GM21381 (cell line): Measurements from ENCODE around the gene ZNFX1.

Source experiments
- ATAC-seq: cut with Tn5 transposase; IDR thresholded peaks from one replicate; pipeline ENCODE4 v1.9.1; 2021; ENCODE audit warnings: mild to moderate bottlenecking, moderate library complexity; ENCODE audit not compliant: unreplicated experiment

ZNFX1 gene

GRCh38 chr20:49279677-49280462 is 2.0 kb upstream of the ZNFX1 start:
- ATAC-seq: no peak

GRCh38 chr20:49278818-49279676 is 1.2 kb upstream of the ZNFX1 start:
- ATAC-seq: no peak

GRCh38 chr20:49277786-49278035 is 146 bp downstream of the ZNFX1 start:
- no peak for ATAC-seq

DNA sequence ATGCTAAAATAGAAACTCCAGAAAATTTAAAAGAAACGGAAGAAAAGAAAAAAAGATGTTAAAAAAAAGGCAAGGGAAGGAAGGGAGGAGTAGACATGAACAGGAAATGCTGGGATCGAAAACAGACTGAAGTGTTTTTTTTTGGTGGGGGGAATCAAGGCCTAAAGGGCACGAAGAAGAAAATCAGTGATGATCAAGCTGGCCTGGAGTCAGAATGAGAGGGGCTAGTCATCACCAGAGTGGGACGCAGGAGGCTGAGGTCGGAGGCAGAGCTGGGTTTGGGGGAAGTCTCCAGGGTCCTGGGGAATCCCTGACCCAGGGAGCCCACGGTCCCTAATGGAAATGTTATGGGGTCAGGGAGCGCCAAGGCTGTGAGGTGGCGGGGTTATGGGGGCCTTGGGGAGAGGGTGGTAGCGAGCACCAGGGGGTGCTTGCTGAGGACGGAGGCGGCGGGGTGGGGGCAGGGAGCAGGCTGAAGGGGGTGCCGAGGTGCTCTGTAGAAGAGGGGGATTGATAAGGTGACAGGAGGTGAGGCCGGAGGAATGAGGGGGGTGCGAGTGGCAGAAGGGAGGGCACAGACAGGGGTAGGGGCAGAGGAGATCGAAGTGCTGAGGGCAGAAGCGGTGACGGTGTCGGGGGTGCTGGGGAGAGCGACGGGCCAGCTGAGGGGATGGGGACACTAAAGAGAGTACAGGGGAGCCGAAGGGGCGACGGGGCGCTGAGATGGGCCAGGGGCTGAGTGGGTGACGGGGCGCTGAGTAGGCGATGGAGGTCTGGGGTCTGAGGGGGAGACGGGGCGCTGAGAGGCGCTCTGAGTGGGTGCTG is 684 bp downstream of the ZNFX1 start:
- ATAC-seq: no peak

- no peak for ATAC-seq
These were observed 1.5 kb downstream of the ZNFX1 start for GRCh38 chr20:49276161-49276960.

GRCh38 chr20:49275636-49276035 is 2.2 kb downstream of the ZNFX1 start:
- ATAC-seq: no peak

DNA sequence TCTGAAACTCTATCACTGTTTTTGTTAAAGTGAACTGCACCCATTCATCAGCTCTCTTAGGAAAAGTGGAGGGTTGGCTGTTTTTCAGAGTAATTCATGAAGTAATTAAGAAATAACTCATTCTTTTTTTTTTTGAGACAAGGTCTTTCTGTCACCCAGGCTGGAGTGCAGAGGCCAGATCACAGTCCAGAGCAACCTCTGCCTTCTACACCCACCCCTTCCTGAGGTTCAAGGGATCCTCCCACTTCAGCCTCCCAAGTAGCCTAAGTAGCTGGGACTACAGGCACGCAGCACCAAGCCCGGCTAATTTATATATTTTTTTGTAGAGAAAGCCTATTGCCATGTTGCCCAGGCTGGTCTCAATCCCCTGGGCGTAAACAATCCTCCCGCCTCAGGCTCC is 2.6 kb downstream of the ZNFX1 start:
- ATAC-seq: no peak

DNA sequence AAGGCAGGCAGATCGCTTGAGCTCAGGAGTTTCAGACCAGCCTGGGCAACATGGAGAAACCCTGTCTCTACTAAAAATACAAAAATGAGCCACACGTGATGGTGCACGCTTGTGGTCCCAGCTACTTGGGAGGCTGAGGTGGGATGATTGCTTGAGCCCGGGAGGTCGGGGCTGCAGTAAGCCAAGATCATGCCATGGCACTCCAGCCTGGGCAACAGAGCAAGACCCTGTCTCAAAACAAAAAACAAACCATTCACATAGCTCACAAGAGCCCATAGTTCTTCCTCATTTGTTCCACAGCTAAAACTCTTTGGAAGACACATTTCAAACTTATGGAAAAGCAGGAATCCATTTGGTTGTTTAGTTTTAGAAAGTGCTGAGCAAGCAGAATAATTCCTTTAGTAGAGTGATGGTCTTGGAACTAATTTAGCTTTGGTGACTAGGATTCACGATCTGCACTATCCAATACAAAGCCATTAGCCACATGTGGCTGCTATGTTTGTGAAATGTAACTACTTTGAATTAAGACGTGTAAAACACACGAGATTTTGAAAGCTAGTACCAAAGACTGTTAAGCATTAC is 4.1 kb downstream of the ZNFX1 start:
- ATAC-seq: no peak

DNA sequence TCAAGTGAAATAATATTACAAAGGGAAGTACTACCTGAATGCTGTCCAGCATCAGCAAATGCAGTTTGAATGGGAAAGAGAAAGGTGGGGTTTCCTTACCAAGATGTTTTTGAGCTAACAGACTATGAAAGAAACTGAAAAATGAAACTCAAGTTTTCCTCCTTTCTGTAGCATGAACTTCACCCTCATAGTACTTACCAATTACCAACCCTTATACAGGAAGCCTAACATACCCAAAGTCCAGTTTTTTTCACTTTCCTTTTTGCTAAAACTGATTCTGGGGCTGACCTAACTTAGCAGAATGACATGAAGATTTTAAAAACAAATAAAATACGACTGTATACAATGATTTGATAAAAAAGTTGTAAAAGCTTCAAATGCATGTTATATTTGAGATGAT is 5.2 kb downstream of the ZNFX1 start:
- no peak for ATAC-seq

DNA sequence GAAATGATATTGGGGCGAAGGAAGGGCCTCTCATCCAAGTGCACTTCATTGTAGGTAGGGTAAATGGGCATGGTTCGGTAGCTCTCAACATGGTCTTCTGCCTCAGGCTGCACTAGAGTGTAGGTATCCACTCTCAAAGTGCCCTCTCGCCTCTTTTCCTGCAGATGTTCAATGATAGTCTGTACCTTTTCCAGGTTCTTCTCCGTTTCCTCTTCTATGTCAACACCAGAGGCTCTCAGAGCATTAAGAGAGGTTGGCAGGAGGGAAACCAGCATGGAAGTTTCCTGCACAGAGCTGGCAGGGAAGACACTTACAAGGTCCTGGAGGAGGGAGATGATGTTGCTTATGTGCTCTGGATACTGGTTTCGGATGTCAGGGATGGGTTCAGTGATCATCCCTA is 7.1 kb downstream of the ZNFX1 start:
- ATAC-seq: no peak

DNA sequence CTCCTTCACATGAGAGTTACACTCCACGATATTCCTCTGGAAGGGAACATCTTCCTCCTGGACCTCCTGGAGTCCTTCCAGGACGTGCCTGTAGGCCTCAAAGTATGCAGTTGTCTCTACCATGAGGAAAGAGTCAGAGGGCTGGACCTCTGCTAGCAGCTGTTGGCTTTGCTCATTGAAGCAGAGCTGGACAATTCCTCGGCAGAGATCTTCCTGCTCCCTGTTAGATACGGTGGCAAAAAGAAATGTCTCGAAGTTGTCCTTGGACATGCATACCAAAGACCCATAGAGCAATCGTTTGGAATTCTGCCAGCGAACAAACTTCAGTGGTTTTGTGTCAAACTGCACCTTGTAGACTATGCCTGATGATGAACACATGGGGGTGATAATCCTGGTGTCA is 7.7 kb downstream of the ZNFX1 start:
- ATAC-seq: no peak

- ATAC-seq: no peak
These were observed 9.1 kb downstream of the ZNFX1 start for GRCh38 chr20:49268600-49269365.

- ATAC-seq: no peak
These were observed 10.5 kb downstream of the ZNFX1 start for GRCh38 chr20:49267327-49267726.

- no peak for ATAC-seq
These were observed 15.4 kb downstream of the ZNFX1 start for GRCh38 chr20:49262444-49262843.

- ATAC-seq: no peak
These were observed 16.7 kb downstream of the ZNFX1 start for GRCh38 chr20:49261173-49261572.

- no peak for ATAC-seq
These were observed 17.6 kb downstream of the ZNFX1 start for GRCh38 chr20:49260218-49260617.

DNA sequence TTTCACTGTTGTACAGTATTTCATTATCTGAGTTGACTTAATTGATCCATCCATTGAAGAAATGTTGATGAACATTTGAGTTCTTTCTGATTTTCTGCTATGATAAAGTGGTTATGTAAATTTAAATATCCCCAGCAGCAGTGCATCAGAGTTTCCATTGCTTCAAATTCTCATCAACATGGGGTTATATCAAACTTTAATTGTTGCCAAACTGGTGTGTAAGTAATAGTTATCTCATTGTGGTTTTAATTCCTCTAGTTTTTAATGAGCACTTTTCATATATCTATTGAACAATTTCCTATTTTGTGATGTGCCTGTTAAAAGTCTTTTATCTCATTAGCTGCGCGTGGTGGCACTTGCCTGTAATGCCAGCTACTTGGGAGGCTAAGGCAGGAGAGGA is 18.1 kb downstream of the ZNFX1 start:
- no peak for ATAC-seq

- no peak for ATAC-seq
These were observed 18.6 kb downstream of the ZNFX1 start for GRCh38 chr20:49259284-49259683.

DNA sequence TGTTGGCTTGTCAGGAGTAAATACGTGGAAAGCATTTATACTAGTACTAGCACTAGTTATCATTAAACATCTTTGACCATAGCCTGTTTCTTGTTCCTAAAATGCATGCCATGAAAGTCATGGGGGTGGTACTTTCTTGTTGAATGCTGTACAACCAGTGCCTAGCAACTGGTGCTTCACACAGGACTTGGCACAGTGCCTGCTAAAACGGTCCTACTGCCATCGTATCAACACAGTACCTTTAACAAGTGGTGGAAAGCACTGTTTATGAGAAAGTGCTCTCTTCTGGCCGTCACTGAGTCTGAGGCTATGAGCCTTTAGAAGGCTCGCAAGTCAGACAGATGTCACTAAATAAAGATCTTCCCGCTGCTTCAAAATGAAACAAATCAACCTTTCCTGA is 21.6 kb downstream of the ZNFX1 start:
- no peak for ATAC-seq
